GM19324 (cell line): Measurements from ENCODE around the gene STUB1.

Experiments used
- ATAC-seq: cut with Tn5 transposase; IDR thresholded peaks from one replicate; pipeline ENCODE4 v1.9.1; 2021; ENCODE audit warnings: mild to moderate bottlenecking, moderate library complexity; ENCODE audit not compliant: unreplicated experiment, low FRiP score

STUB1 gene

DNA sequence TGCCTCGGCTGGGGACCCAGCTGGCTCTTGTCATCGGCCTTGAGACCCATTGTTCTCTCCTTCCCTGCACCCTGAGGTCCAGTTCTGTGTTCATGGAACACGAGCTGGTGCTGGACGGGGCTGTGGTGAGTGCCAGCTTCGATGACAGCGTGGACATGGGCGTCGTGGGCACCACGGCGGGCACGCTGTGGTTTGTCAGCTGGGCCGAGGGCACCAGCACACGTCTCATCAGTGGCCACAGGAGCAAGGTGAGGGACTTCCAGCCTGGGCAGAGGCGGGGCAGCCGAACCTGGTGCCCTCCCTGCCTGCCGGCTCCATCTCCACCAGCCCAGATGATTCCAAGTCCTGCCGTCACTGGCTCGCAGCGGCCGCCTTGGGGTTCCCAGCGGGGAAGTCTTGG, 17.6 kb upstream of the STUB1 start:
- no peak for ATAC-seq

DNA sequence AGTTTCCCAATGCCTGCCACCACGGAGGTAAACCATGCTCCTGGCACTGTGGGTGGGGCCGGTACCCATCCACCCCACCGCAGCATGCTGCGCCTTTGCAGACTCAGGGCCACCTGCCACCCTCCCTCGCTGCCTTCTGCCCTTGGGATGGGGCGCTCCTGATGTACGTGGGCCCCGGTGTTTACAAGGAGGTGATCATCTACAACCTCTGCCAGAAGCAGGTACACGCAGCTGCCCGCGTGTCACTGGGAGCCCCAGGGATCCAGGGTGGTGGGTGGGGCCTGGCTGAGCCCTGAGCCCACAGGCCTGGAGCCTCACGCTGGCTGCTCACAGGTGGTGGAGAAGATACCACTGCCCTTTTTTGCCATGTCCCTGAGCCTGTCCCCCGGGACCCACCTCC, 13.6 kb upstream of the STUB1 start:
- ATAC-seq = no peak

DNA sequence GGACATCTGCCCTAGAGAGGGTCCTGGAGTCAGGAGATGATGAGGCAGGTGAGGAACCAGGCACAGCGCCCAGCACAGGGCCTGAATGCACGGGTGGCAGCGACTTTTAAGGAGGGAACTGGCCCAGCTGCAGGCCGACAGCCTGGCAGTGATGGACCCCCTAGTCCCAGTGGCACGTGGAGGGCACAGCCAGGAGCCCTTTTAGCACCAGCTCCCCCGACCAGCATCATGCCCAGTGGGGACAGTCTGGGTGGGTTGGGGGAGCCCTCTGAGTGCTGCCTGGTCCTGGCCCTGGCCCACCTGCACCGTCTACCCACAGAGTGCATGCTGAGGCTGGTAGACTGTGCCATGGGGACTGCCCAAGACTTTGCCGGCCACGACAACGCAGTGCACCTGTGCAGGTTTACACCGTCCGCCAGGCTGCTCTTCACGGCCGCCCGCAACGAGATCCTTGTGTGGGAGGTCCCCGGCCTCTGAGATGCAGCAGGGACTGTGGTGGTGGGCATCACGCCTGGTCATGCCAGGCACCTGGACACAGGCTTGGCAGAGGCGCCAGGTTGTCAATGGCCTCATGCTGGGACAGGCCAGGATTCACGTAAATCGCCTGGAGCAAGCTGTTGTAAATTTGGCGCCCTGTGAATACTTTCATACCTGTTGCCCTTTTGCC, 13.0 kb upstream of the STUB1 start:
- ATAC-seq = no peak

DNA sequence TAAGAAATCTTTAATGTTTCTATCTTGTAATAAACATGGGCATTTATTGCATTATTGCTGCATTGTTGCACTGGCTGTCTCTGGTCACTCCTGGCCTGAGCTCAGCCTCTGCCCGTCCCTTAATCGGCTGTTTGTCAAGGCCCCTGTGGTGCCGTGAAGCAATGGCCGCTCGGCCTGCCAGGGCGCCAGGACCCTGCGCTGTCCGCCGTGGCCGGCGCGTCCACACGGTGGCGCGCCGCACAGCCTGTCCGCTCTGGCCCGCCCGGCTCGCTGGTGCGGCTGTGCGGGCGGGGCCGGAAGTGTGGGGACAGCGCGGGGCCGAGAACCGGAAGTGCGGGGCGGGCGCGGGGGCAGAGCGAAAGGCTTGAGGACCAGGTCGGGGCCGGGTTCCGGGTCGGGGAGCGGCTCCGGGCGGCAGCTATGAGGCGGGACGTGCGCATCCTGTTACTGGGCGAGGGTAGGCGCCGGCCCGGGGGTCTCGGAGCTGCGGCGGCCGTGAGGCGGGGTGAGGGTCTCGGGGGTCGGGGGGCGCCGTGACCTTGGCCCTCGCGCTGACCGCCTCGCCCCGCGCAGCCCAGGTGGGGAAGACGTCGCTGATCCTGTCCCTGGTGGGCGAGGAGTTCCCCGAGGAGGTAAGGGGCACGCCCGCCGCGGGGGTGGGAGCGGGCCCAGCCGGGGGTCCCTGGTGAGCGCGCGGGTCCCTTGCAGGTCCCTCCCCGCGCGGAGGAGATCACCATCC, 12.3 kb upstream of the STUB1 start, which contains the start of gene RHOT2:
Gene RHOT2, plus strand, starts transcription at position 353 of the 739 bp plus-strand sequence. Its CDS starts 68 bp downstream, at position 421.
- ATAC-seq = peak; percentile 82

DNA sequence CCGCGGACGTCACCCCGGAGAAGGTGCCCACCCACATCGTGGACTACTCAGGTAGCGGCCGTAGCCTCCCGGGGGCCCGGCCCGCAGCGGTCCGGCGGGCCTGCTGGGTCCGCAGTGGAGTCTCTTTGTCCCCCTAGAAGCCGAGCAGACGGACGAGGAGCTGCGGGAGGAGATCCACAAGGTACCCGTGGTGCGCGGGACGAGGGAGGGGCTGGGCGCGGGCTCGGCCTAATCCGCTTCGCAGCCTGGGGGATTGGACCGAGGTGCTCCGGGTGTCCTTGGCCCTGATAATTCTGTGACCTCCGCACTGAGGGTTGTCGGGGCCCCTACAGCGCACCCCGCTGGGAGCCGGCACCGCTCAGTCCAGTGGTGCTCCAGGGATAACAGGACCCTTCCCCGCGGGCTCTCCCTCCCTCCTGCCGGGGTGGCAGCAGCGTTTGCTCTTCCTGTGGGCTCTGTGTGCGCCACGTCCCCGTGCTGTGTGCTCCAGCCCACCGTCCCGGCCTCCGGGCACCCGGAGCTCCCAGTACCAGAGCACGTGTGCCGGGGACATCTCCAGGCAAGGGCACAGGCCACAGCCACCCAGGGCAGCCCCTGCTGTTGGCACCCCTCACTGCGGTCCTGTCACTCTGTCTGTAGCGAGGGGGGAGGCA, 11.6 kb upstream of the STUB1 start:
- peak; percentile 12 for ATAC-seq

DNA sequence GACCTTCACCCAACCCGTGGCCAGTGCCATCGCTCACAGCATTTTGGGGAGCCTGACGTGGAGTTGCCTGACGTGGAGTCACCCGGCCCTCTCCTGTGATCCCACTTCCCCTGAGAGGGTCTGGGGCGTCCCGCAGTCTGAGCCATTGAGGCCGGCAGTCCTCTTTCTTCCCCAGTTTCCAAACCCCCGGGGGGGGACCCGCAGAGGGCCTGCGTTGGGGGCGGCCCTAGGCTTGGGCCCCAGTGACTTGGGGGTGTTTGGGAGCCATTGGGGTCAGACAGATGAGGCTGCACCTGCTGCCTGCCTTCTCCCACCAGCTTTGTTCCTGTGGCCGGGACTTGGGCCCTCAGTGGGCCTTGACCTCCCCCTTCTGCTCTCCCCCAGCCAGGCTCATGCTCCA, 10.5 kb upstream of the STUB1 start:
- ATAC-seq = no peak

DNA sequence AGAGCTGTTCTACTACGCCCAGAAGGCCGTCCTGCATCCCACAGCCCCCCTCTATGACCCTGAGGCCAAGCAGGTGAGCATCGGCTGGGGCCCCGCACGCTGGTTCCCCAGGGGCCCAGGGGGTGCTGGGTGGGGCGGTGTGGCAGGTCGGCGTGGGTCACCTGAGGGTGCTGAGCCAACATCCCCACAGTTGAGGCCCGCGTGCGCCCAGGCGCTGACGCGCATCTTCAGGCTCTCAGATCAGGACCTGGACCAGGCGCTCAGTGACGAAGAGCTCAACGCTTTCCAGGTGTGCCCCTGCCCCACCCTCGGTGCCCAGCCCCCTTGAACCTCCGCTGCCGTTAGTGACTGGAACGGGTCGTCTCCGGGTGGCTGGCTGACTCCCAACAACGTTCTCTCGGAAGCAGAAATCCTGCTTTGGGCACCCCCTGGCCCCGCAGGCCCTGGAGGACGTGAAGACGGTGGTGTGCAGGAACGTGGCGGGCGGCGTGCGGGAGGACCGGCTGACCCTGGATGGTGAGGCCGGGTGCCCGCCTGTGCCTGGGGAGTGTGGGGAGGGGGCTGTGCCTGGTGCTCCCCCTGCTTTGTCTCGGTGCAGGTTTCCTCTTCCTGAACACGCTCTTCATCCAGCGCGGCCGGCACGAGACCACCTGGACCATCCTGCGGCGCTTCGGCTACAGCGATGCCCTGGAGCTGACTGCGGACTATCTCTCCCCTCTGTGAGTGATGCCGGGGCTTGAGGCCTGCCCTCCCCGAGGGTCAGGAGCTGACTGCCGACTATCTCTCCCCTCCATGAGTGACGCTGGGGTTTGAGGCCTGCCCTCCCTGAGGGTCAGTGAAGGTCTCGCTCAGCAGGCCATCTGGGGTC, 9.5 kb upstream of the STUB1 start:
- ATAC-seq = no peak

DNA sequence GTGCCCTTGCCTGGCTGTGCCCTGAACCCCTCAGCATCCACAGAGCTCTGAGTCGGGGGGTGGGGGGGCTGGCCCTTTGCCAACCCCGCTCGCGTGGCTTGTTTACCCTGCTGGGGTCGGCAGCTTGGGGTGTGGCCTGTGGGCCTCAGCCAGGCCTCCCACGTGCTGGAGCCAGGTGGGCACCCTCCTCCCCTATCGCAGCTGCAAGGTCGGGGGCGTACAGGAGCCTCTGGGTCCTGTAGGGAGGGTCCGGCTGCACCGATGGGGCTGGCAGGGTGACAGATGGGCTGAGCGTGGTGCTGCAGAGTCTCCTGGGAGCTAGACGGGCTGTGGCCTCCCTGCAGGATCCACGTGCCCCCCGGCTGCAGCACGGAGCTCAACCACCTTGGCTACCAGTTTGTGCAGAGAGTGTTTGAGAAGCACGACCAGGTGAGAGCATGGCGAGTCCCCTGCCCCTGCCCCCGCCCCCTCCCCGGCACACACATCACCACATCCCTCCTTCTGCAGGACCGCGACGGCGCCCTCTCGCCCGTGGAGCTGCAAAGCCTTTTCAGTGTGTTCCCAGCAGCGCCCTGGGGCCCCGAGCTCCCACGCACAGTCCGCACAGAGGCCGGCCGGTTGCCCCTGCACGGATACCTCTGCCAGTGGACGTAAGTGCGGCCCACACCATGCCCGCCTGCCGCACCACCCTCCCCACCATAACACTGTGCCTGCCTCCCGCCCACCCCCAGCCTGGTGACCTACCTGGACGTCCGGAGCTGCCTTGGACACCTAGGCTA, 8.7 kb upstream of the STUB1 start:
- no peak for ATAC-seq

DNA sequence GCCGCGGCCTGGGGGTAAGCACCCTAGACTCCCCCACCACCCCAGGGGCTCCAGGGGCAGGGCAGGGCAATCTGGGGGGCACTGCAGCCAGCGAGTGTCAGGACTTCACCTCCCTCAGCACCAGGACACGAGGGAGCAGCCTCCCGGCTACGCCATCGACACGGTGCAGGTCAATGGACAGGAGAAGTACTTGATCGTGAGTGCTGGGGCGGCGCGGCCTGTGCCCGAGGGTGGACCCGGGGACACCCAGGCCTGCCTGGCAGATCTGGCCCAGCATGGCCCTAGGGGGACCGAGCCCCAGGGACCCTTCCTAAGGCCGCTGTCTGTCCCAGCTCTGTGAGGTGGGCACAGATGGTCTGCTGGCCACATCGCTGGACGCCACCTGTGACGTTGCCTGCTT, 7.8 kb upstream of the STUB1 start:
- no peak for ATAC-seq

DNA sequence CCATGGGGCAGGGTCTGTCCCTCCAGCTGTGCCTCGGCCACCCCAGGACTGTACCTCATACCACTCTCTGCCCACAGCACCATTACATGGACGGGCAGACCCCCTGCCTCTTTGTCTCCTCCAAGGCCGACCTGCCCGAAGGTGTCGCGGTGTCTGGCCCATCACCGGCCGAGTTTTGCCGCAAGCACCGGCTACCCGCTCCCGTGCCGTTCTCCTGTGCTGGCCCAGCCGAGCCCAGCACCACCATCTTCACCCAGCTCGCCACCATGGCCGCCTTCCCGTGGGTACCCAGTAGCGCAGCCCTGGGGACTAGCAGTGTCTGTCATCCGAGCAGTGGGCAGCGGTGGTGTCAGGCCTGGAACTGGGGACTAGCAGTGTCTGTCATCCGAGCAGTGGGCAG, 7.4 kb upstream of the STUB1 start:
- ATAC-seq = no peak

DNA sequence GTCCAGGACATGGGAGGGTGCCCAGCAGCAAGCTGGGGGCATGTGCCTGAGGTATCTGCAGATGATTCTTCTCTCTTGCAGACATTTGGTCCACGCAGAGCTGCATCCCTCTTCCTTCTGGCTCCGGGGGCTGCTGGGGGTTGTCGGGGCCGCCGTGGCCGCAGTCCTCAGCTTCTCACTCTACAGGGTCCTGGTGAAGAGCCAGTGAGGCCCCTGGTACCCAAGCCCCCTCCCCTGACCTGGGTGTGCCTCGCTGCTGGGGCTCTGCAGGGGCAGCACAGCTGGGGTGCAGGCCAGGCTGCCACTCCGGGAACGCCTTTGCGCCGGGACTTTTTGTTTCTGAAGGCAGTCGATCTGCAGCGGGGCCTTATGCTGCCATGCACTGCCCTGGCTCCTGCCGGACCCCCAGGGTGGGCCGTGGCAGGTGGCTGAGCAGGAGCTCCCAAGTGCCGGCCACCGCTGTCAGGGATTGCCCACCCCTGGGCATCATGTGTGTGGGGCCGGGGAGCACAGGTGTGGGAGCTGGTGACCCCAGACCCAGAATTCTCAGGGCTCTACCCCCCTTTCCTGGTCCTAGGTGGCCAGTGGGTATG, 6.7 kb upstream of the STUB1 start:
- no peak for ATAC-seq

DNA sequence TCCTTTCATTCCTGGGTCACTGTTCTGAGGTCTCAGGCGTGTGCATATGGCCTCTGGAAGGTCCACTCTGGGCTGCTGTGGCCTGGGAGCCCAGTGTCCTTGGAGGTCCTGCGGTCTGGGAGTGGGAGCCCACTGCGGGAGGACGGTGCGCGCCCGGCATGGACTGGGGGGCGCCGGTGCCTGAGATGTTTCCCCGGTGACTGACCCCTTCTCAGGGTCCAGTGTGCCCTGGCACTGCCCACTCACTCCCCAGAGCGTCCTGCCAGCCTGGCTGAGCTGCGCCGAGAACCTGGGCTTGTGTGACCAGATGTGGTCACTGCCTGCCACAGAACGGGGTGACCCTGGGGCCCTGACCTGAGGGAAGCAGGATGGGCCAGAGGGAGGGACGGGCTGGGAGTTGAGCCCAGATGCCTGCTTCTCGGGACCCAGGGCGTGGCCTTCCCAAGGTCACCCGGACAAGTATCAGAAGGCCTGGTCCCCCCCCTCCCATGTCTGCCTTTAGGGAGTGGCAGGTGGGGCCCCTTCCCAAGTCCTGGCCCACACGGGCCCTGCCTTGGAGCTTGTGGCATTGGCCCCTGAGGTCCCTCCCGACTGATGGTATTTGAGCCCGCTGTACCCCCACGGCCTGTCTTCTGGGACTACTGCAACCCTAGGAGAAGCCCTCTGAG, 5.9 kb upstream of the STUB1 start:
- ATAC-seq = no peak

DNA sequence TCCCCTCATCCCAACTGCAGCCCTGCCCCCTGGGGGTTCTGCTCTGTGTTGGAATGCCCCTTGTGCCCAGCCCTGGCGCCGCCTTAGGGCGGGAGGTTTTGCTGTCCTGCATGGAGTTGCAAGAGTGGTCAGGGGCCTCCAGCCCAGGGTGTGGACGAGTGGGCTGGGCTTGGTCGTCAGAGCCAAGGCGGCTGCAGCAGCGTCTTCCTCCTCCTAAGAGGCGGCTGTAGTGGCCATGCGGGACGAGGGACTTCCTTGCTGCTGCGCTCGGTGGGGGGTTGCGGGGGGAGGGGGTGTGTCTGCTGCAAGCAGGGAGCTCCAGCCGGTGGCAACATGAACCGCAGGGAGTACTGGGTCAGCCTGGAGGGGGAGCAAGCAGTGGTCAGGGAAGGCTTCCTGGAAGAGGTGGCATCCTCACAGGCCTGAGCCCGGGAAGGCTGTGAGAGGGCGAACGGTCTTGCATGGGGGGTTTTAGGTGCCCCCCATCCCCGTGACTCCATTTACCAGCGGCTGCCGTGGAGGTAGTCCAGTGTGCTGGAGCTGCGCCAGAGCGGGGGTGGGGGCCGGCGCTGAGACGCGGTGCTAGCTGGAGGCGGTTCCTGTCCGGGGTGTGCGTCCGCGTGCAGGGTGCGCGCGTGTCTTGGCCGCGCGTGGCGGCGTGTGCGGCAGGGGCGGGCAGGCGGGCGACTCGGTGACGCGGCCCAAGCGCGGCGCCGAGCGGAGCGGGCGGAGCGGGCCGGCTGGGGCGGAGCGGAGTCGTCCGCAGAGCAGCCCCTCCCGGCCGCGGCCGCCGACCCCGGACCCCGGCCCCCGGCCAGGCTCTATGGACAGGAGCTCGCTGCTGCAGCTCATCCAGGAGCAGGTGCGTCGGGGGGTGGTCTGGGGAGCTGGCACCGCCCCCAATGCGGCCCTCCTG, 5.0 kb upstream of the STUB1 start, which contains the start of gene RHBDL1:
Gene RHBDL1, plus strand, starts transcription at position 704 of the 916 bp plus-strand sequence. Its CDS starts 120 bp downstream, at position 824.
- no peak for ATAC-seq

DNA sequence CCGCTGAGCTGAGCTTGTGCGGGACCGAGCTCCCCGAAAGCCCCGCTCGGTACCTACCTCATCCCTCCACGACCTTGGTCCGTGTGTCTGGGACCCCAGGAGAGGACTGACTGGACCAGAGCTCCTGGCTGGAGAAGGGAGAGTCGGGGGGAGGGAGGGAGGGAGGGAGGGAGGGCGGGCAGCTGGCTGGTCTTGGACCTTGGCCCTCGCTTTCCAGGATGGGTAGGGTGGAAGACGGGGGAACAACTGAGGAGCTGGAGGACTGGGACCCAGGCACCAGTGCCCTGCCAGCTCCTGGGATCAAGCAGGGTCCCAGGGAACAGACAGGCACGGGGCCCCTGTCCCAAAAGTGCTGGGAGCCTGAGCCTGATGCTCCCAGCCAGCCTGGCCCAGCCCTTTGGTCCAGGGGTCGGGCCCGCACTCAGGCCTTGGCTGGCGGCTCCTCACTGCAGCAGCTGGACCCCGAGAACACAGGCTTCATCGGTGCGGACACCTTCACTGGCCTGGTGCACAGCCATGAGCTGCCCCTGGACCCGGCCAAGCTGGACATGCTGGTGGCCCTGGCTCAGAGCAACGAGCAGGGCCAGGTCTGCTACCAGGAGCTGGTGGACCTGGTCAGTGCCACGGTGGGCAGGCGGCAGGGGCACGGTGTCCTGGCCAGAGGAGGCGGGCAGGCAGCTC, 4.2 kb upstream of the STUB1 start:
- ATAC-seq = no peak

DNA sequence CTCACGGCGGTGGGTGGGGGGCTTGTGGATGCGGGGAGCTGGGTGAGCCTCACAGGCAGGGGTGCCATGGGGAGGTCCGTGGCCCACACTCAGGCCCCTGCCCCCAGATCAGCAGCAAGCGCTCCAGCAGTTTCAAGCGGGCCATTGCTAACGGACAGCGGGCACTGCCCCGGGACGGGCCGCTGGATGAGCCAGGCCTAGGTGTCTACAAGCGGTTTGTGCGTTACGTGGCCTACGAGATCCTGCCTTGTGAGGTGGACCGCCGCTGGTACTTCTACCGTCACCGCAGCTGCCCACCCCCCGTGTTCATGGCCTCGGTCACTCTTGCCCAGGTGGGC, 3.7 kb upstream of the STUB1 start:
- no peak for ATAC-seq

DNA sequence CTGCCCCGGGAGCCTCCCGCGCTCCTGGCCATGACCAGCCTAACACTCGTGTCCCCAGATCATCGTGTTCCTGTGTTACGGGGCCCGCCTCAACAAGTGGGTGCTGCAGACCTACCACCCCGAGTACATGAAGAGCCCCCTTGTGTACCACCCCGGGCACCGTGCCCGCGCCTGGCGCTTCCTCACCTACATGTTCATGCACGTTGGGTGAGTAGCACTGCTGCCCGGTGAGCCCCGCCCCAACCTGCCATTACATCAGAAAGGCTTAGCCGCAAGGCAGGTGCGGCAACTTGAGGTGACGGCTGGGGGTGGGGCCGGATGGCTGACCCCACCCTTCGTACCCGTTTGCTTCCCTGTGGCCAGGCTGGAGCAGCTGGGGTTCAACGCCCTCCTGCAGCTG, 3.3 kb upstream of the STUB1 start:
- ATAC-seq = no peak
